Liver (tissue), 9 donors: ENCODE results near the gene KRTAP5-6. TPM values are rescaled to one million over a fixed set of nuclear protein-coding genes. Genes with fewer than 3 reads are reported as not detected.
A peak's percentile ranks its signal among the peaks of the same experiment; 100 is the strongest.

Experiments
- DNase-seq: peaks from one replicate; pipeline ENCODE4 v3.0.0-alpha.2; 2017; ENCODE audit warnings: low spot score
- H3K27ac ChIP-seq, 2 donors: one replicate each; pipeline ENCODE4 v1.7.0; 2013; ENCODE audit warnings: inconsistent platforms in 2 of 2, low read length in 2 of 2, control low read depth in 1 of 2, low read depth in 1 of 2, mild to moderate bottlenecking in 1 of 2
- H3K27me3 ChIP-seq, 4 donors: one replicate each; pipeline versions ENCODE4 v1.6.1 to v1.7.0; 2013; ENCODE audit warnings: low read length in 3 of 4, inconsistent platforms in 1 of 4, mild to moderate bottlenecking in 1 of 4, moderate library complexity in 1 of 4; ENCODE audit not compliant: control insufficient read depth in 4 of 4, insufficient read depth in 4 of 4
- H3K36me3 ChIP-seq, 4 donors: one replicate each; pipeline versions ENCODE4 v1.6.1 to v1.7.0; 2013; ENCODE audit warnings: low read length in 3 of 4, mild to moderate bottlenecking in 3 of 4, low read depth in 1 of 4, moderate library complexity in 1 of 4; ENCODE audit not compliant: control insufficient read depth in 4 of 4, insufficient read depth in 3 of 4
- H3K4me1 ChIP-seq, 4 donors: one replicate each; pipeline versions ENCODE4 v1.6.1 to v1.7.0; 2013; ENCODE audit warnings: low read length in 3 of 4, mild to moderate bottlenecking in 3 of 4, moderate library complexity in 1 of 4; ENCODE audit not compliant: control insufficient read depth in 4 of 4, insufficient read depth in 4 of 4
- H3K4me3 ChIP-seq, 3 donors: one replicate each; pipeline versions ENCODE4 v1.6.1 to v1.7.0; 2013; ENCODE audit warnings: low read length in 3 of 3, control low read depth in 1 of 3, low read depth in 1 of 3, mild to moderate bottlenecking in 1 of 3
- H3K9ac ChIP-seq, 2 donors: one replicate each; pipeline ENCODE4 v1.7.0; 2013; ENCODE audit warnings: low read length in 2 of 2, mild to moderate bottlenecking in 2 of 2, moderate library complexity in 2 of 2, control low read depth in 1 of 2, low read depth in 1 of 2
- H3K9me3 ChIP-seq, 4 donors: one replicate each; pipeline versions ENCODE4 v1.6.1 to v1.7.0; 2013; ENCODE audit warnings: low read length in 3 of 4; ENCODE audit not compliant: control insufficient read depth in 4 of 4
- ATF3 ChIP-seq: IDR thresholded peaks from 2 replicates; pipeline ENCODE4 v1.6.1; 2016; ENCODE audit warnings: antibody characterized with exemption
- CTCF ChIP-seq: fragments of 150-350 bp; IDR thresholded peaks from 2 replicates; pipeline ENCODE4 v1.5.1; 2017; ENCODE audit warnings: improper control_type of control experiment, low read depth, low read length; ENCODE audit not compliant: missing input control
- EGR1 ChIP-seq, 2 donors: IDR thresholded peaks; 2 replicates each; pipeline ENCODE4 v1.6.1; 2016 to 2018; ENCODE audit warnings: antibody characterized with exemption in 2 of 2, low read depth in 2 of 2
- FOXA1 ChIP-seq: IDR thresholded peaks from 2 replicates; pipeline ENCODE4 v1.6.1; 2016; ENCODE audit warnings: antibody characterized with exemption
- FOXA2 ChIP-seq: IDR thresholded peaks from 2 replicates; pipeline ENCODE4 v1.6.1; 2016; ENCODE audit warnings: antibody characterized with exemption
- GABPA ChIP-seq, 2 donors: IDR thresholded peaks in 1 of 2; conservative IDR thresholded peaks in 1 of 2; 2 replicates each; pipeline ENCODE4 v1.6.1; 2016; ENCODE audit warnings: antibody characterized with exemption in 2 of 2, mild to moderate bottlenecking in 1 of 2, moderate library complexity in 1 of 2
- HNF4A ChIP-seq, 2 donors: conservative IDR thresholded peaks; 2 replicates each; pipeline ENCODE4 v1.6.1; 2016; ENCODE audit warnings: antibody characterized with exemption in 2 of 2, mild to moderate bottlenecking in 2 of 2
- HNF4G ChIP-seq: IDR thresholded peaks from 2 replicates; pipeline ENCODE4 v1.6.1; 2016; ENCODE audit warnings: antibody characterized with exemption
- JUND ChIP-seq, 2 donors: IDR thresholded peaks; 2 replicates each; pipeline ENCODE4 v1.6.1; 2016; ENCODE audit warnings: antibody characterized with exemption in 2 of 2
- NR2F2 ChIP-seq: IDR thresholded peaks from 2 replicates; pipeline ENCODE4 v1.6.1; 2016; ENCODE audit warnings: antibody characterized with exemption
- RAD21 ChIP-seq, 2 donors: IDR thresholded peaks; 2 replicates each; pipeline ENCODE4 v1.6.1; 2016; ENCODE audit warnings: antibody characterized with exemption in 2 of 2, mild to moderate bottlenecking in 2 of 2
- RXRA ChIP-seq, 2 donors: IDR thresholded peaks; 2 replicates each; pipeline ENCODE4 v1.6.1; 2017 to 2018; ENCODE audit warnings: antibody characterized with exemption in 2 of 2, mild to moderate bottlenecking in 1 of 2
- SP1 ChIP-seq: IDR thresholded peaks from 2 replicates; pipeline ENCODE4 v1.6.1; 2018; ENCODE audit warnings: antibody characterized with exemption, mild to moderate bottlenecking
- TAF1 ChIP-seq: conservative IDR thresholded peaks from 2 replicates; pipeline ENCODE4 v1.6.1; 2016; ENCODE audit warnings: antibody characterized with exemption, mild to moderate bottlenecking
- YY1 ChIP-seq: IDR thresholded peaks from 2 replicates; pipeline ENCODE4 v1.6.1; 2016; ENCODE audit warnings: antibody characterized with exemption, mild to moderate bottlenecking
- WGBS: extraction: QIAGEN DNeasy Blood & Tissue Kit; methylation state at CpG from one replicate; pipeline ENCODE4 v1.1.7; 2013; 5-methylcytosine and 5-hydroxymethylcytosine counted together
- polyA plus RNA-seq, 2 donors: library from polyadenylated mRNA; stranded (reverse) in 1 of 2; unstranded in 1 of 2; fragments of 200-250 nt in 1 of 2; fragments of >200 nt in 1 of 2; fragmentation: Nextera tagmentation in 1 of 2; extraction: Ambion mirVana in 1 of 2; gene quantifications; one replicate each; pipeline versions ENCODE4 v1.2.1 to v1.2.3, GENCODE V29; 2013 to 2015
- total RNA-seq, 2 donors: library from RNA; depleted of rRNA; stranded (reverse); fragments of >200 nt; gene quantifications; one replicate each; pipeline ENCODE4 v1.2.3, GENCODE V29; 2014
- TF ChIP-seq, protein P1 (sequence below): IDR thresholded peaks from 2 replicates; pipeline ENCODE4 v1.6.1; 2016; ENCODE audit warnings: antibody characterized with exemption
- TF ChIP-seq, protein P2 (sequence below): IDR thresholded peaks from 2 replicates; pipeline ENCODE4 v1.6.1; 2016; ENCODE audit warnings: antibody characterized with exemption
- TF ChIP-seq, protein P3 (sequence below): IDR thresholded peaks from 2 replicates; pipeline ENCODE4 v1.6.1; 2016; ENCODE audit warnings: antibody characterized with exemption, mild to moderate bottlenecking
- donor health status: healthy.
- donor health status: healthy.
- donor health status: healthy.
- donor health status: healthy.
- donor health status: healthy.

The KRTAP5-6 gene
- total and polyA plus RNA-seq, 4 donors, result 0.84 to 1.2 TPM; not detected in 2

DNA sequence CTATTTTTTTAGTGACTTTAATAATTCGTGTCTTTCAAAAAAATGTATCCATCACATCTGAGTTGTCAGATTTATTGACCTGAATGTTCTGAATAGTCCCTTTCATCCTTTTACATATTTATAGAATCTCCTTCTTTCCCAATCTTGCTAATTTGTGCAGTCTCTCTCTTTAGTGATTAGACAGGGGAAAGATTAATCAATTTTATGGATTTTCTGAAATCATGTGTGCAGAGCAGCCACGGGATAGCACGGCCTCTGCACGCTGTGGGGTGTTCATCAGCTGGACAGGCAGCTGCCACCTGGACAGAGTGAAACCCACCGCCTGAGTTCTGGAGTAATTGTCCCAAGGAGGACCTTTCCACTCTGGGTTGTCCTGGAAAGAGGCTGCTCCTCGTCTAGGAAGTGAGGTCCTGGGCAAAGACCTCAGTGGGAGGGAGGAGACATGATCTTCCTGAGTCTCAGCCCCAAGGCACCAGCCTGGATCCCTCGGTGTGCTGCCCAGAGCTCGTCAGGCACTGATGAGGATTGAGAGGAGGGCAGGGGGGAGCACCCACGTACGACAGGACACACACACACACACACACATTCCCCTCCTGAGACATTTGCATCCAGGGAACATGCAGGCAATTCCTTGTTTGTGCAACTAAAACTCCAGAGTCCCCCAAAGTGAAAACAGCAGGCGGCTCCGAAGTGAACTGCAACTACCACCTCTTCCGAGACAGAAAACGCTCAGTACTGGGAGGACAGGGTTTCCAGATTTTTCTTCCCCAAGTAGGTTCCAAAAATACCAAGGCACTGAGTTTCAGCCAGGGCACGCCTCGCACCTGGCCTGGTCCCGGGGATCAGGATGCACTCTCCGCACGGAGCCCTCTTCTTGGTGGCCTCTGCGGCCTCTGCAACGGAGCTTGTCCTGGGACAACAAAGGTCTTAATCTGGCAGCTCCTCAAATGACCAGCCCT, 22.5 kb upstream of the KRTAP5-6 start:
- Histone ChIP-seq H3K36me3 (no peaks in the 10 kb centered on the region), H3K9ac (peak overlapping the region; percentile 61 to 96), H3K27me3 (no peaks in the 10 kb centered on the region), H3K27ac (peak overlapping the region; percentile 96 to 99), H3K4me3 (peak overlapping the region; percentile 9 to 35 (median 27)), H3K9me3 (no peaks in the 10 kb centered on the region), H3K4me1 (peaks cover 15 to 60% (median 28%) of the 10 kb centered on the region in 4 donors)
- peak; percentile 37 for DNase-seq
- TF ChIP-seq TAF1, result peak; percentile 36
- no peak for TF ChIP-seq FOXA2
- TF ChIP-seq, protein P1, sequence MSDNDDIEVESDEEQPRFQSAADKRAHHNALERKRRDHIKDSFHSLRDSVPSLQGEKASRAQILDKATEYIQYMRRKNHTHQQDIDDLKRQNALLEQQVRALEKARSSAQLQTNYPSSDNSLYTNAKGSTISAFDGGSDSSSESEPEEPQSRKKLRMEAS, result no peak
- no peak for TF ChIP-seq FOXA1
- peak; percentile 28 for TF ChIP-seq NR2F2
- TF ChIP-seq HNF4A (conservative IDR thresholded peaks at IDR 0.05), result peak in 1 of 2 donors; percentile 13
- 19% methylated on average over 21 of the region's 21 CpGs for WGBS

DNA sequence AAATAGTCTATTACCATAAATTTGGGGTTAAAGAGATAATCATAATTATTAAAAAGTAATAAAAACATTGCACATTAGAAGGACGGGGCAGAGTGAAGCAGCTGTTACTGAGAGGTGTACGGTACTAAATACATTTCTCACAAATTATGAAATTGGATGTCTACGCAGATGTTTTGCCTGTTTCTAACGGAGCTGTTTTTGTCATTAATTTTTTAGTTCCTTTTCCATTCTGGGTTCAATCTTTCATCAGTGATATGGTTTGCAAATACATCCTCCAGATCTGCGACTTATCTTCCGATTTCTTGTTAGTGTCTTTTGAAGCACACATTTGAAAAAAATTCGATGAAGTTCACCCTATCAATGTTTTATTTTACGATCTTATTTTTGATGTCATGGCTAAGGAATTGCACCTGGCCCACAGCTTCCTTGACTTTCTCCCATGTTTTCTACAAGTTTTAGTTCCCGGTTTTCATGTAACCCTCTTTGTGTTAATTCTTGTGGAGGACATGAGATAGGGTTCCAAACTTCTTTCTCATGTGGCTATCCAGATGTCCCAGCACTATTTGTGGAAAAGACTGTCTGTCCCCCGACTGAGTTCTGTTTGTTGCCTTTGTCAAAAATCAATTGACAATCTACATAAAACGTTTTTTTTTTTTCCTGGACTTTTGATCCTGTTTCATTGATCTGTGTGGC, 21.3 kb upstream of the KRTAP5-6 start:
- H3K27me3 ChIP-seq, result no peaks in the 10 kb centered on the region
- no peak for DNase-seq
- peak overlapping the region; percentile 44 to 96 for H3K9ac ChIP-seq
- H3K4me3 ChIP-seq, result peak overlapping the region in 2 of 3 donors; percentile 2 to 5
- no peaks in the 10 kb centered on the region for H3K9me3 ChIP-seq
- TF ChIP-seq, protein P2, sequence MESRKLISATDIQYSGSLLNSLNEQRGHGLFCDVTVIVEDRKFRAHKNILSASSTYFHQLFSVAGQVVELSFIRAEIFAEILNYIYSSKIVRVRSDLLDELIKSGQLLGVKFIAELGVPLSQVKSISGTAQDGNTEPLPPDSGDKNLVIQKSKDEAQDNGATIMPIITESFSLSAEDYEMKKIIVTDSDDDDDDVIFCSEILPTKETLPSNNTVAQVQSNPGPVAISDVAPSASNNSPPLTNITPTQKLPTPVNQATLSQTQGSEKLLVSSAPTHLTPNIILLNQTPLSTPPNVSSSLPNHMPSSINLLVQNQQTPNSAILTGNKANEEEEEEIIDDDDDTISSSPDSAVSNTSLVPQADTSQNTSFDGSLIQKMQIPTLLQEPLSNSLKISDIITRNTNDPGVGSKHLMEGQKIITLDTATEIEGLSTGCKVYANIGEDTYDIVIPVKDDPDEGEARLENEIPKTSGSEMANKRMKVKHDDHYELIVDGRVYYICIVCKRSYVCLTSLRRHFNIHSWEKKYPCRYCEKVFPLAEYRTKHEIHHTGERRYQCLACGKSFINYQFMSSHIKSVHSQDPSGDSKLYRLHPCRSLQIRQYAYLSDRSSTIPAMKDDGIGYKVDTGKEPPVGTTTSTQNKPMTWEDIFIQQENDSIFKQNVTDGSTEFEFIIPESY, result peak; percentile 41
- TF ChIP-seq CTCF (no peak), FOXA1 (no peak), EGR1 (IDR thresholded peaks at IDR 0.05; ENCODE audit: low read depth in 2 of 2) (peak in 1 of 2 donors; percentile 47), RAD21 (IDR thresholded peaks at IDR 0.05) (peak; percentile 13 to 41), HNF4A (conservative IDR thresholded peaks at IDR 0.05) (peak; percentile 89 to 90), ATF3 (no peak), GABPA (IDR thresholded peaks at IDR 0.05 in 1 of 2, conservative IDR thresholded peaks at IDR 0.05 in 1 of 2) (no peak), HNF4G (peak; percentile 70), YY1 (peak; percentile 74), RXRA (IDR thresholded peaks at IDR 0.05) (peak; percentile 58 to 76), NR2F2 (no peak), JUND (IDR thresholded peaks at IDR 0.05) (no peak), SP1 (peak; percentile 85), FOXA2 (no peak), TAF1 (peak; percentile 91)
- TF ChIP-seq, protein P3, sequence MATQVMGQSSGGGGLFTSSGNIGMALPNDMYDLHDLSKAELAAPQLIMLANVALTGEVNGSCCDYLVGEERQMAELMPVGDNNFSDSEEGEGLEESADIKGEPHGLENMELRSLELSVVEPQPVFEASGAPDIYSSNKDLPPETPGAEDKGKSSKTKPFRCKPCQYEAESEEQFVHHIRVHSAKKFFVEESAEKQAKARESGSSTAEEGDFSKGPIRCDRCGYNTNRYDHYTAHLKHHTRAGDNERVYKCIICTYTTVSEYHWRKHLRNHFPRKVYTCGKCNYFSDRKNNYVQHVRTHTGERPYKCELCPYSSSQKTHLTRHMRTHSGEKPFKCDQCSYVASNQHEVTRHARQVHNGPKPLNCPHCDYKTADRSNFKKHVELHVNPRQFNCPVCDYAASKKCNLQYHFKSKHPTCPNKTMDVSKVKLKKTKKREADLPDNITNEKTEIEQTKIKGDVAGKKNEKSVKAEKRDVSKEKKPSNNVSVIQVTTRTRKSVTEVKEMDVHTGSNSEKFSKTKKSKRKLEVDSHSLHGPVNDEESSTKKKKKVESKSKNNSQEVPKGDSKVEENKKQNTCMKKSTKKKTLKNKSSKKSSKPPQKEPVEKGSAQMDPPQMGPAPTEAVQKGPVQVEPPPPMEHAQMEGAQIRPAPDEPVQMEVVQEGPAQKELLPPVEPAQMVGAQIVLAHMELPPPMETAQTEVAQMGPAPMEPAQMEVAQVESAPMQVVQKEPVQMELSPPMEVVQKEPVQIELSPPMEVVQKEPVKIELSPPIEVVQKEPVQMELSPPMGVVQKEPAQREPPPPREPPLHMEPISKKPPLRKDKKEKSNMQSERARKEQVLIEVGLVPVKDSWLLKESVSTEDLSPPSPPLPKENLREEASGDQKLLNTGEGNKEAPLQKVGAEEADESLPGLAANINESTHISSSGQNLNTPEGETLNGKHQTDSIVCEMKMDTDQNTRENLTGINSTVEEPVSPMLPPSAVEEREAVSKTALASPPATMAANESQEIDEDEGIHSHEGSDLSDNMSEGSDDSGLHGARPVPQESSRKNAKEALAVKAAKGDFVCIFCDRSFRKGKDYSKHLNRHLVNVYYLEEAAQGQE, result peak; percentile 61
- TF ChIP-seq, protein P1, result peak; percentile 72
- H3K27ac ChIP-seq, result peak overlapping the region; percentile 96 to 99
- H3K36me3 ChIP-seq, result no peaks in the 10 kb centered on the region
- H3K4me1 ChIP-seq, result peaks cover 15 to 53% (median 25%) of the 10 kb centered on the region in 4 donors
- WGBS, result 24% methylated on average over 11 of the region's 11 CpGs
